Panc1 (cell line): ENCODE data around the gene ZBTB7C. TPM values are rescaled to one million over a fixed set of nuclear protein-coding genes. Genes with fewer than 3 reads are reported as not detected.

Source experiments
- ATAC-seq: fragments of 200-7000 bp; cut with Tn5 transposase; 2 replicates; pipeline ENCODE4 v1.9.1; 2020; ENCODE audit warnings: mild to moderate bottlenecking, moderate library complexity
- BruUV-seq: library from RNA; stranded (reverse); fragments of 400-500 nt; replicated peaks from 2 replicates; lab custom pipeline; 2021; lab: Mats Ljungman, UMichigan
- CTCF ChIA-PET: fragments of 300-600 bp; sonication (Branson Sonifier 250); formaldehyde crosslinking; loops from one replicate; lab custom pipeline; 2022; ENCODE audit warnings: antibody characterized with exemption; lab: Charles Lee
- POLR2A ChIA-PET: fragments of 300-600 bp; sonication (Branson Sonifier 250); formaldehyde crosslinking; loops from one replicate; lab custom pipeline; 2022; ENCODE audit warnings: antibody characterized with exemption; lab: Charles Lee
- DNase-seq: peaks from one replicate; pipeline ENCODE4 v3.0.0-alpha.2; 2010; ENCODE audit warnings: low read depth, low spot score
- H3K27ac ChIP-seq: 2 replicates; pipeline ENCODE4 v1.5.1; 2011; ENCODE audit warnings: mild to moderate bottlenecking, low read length, inconsistent platforms
- H3K27me3 ChIP-seq: fragments of 200-500 bp; sonication (Bioruptor generic); 2 replicates; pipeline ENCODE4 v1.6.0; 2014; ENCODE audit warnings: low read length, inconsistent platforms; ENCODE audit not compliant: control insufficient read depth, insufficient read depth
- H3K36me3 ChIP-seq: fragments of 200-500 bp; sonication (Bioruptor generic); 2 replicates; pipeline ENCODE4 v1.5.1; 2014; ENCODE audit warnings: inconsistent platforms, mild to moderate bottlenecking, low read length, moderate library complexity; ENCODE audit not compliant: control insufficient read depth, insufficient read depth
- H3K4me1 ChIP-seq: 2 replicates; pipeline ENCODE4 v1.5.1; 2011; ENCODE audit warnings: inconsistent platforms, mild to moderate bottlenecking, low read length, moderate library complexity; ENCODE audit not compliant: control insufficient read depth, insufficient read depth
- H3K4me3 ChIP-seq, 2 experiments: 2 replicates each; pipeline ENCODE4 v1.5.1; 2011 to 2012; ENCODE audit warnings: low read depth in 2 of 2, low read length in 2 of 2, mild to moderate bottlenecking in 2 of 2, inconsistent platforms in 1 of 2, moderate library complexity in 1 of 2
- H3K9me3 ChIP-seq: fragments of 200-500 bp; sonication (Bioruptor generic); 2 replicates; pipeline ENCODE4 v1.5.1; 2014; ENCODE audit warnings: low read depth, mild to moderate bottlenecking, inconsistent platforms, low read length, moderate library complexity; ENCODE audit not compliant: control insufficient read depth, insufficient read depth
- POLR2AphosphoS5 ChIP-seq: IDR thresholded peaks from 2 replicates; pipeline ENCODE4 v1.6.1; 2012; ENCODE audit warnings: mild to moderate bottlenecking, low read depth, low read length, moderate library complexity
- SIN3A ChIP-seq: IDR thresholded peaks from 2 replicates; pipeline ENCODE4 v1.6.1; 2012; ENCODE audit warnings: low read depth, mild to moderate bottlenecking, low read length, moderate library complexity, borderline replicate concordance; ENCODE audit not compliant: insufficient read depth
- TCF7L2 ChIP-seq: IDR thresholded peaks from 2 replicates; pipeline ENCODE4 v1.6.1; 2011; ENCODE audit warnings: mild to moderate bottlenecking, low read depth, low read length, inconsistent platforms
- in situ Hi-C: cut with HindIII; loops from 2 replicates; pipeline ENCODE4 v1.10.0; 2016; ENCODE audit warnings: low sequenced_read_pairs, low pct_unique_long_range_greater_than_20kb
- intact Hi-C: fragments of 100-400 bp; cut with micrococcal nuclease; formaldehyde crosslinking; loops from one replicate; pipeline ENCODE4 v1.10.0; 2022; ENCODE audit not compliant: unreplicated experiment
- total RNA-seq: library from RNA; stranded (reverse); gene quantifications from one replicate; pipeline ENCODE4 v1.2.1, GENCODE V29; 2021; ENCODE audit not compliant: unreplicated experiment
- TF ChIP-seq, protein P1 (sequence below), 2 experiments: IDR thresholded peaks; 2 replicates each; pipeline ENCODE4 v1.6.1; 2011 to 2012; ENCODE audit warnings: low read depth in 2 of 2, control low read depth in 1 of 2, low read length in 1 of 2, mild to moderate bottlenecking in 1 of 2, moderate library complexity in 1 of 2; ENCODE audit not compliant: insufficient read depth in 1 of 2
- TF ChIP-seq, protein P2 (sequence below): fragments of 450-650 bp; IDR thresholded peaks from 2 replicates; pipeline ENCODE4 v1.5.1; 2017; ENCODE audit warnings: mild to moderate bottlenecking

ZBTB7C gene
- total RNA-seq, 1 experiment from 2014 or later, result 0.03 TPM

DNA sequence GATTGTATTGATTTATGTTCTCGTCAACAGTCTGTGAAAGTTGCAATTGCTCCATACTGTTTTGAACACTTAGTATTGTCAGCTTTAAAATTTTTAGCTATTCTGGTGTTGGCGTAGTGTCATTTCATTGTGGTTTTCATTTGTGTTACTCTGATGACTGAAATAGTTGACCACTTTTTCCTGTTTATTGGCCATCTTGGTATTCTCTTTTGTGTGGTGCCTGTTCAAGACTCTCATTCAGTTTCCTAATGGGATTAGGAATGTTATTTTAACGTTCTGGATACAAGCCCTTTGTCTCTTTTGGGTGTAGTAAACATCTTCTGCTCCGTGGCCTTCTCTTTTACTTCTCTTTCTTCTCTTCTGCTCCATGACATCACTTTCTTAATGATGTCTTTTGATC, 396.0 kb downstream of the ZBTB7C start:
- no peak for ATAC-seq
- in situ Hi-C loops, result no loop called here

DNA sequence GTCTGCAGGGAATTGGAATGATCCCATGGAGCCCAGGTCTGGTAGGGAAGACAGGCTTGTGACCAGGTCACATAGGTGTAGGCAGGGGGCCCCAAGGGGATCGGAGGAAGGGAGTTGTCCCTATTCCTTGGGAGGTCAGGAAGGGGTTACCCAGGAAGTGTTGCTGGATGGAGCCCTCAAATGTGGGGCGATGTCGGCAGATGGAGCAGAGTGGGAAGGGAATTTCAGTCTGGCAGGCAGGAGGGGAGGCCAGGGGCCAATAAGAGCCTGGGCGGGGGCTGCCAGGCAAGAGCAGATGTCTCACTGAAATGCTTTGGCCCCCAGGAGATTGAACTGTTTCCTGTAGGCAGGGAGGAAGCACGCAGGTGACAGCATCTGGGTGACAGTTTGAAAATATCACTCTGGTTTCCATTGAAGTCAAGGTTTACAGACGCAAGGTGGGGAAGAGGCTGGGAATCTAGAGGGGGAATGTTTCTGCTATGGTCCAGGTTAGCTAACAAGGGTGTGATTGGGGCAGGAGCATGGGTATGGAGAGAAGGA, 397.2 kb downstream of the ZBTB7C start:
- ATAC-seq (no peak), DNase-seq (no peak)
- no TSS peak for BruUV-seq
- intact Hi-C loops (no loop called here), in situ Hi-C loops (no loop called here)
- Histone ChIP-seq H3K4me1 (no peaks in the 10 kb centered on the region), H3K9me3 (no peaks in the 10 kb centered on the region), H3K27me3 (no peaks in the 10 kb centered on the region; the same call in none of the 2 replicates), H3K36me3 (no peaks in the 10 kb centered on the region), H3K4me3 (no peak overlapping the region), H3K27ac (no peak overlapping the region)
- ChIA-PET CTCF (no interaction called here), POLR2A (interaction anchor here (0.7 kb wide), 1 partner anchor 50 kb away, joined by 3 read pairs; no protein-coding TSS in a partner anchor)
- TF ChIP-seq, protein P1, sequence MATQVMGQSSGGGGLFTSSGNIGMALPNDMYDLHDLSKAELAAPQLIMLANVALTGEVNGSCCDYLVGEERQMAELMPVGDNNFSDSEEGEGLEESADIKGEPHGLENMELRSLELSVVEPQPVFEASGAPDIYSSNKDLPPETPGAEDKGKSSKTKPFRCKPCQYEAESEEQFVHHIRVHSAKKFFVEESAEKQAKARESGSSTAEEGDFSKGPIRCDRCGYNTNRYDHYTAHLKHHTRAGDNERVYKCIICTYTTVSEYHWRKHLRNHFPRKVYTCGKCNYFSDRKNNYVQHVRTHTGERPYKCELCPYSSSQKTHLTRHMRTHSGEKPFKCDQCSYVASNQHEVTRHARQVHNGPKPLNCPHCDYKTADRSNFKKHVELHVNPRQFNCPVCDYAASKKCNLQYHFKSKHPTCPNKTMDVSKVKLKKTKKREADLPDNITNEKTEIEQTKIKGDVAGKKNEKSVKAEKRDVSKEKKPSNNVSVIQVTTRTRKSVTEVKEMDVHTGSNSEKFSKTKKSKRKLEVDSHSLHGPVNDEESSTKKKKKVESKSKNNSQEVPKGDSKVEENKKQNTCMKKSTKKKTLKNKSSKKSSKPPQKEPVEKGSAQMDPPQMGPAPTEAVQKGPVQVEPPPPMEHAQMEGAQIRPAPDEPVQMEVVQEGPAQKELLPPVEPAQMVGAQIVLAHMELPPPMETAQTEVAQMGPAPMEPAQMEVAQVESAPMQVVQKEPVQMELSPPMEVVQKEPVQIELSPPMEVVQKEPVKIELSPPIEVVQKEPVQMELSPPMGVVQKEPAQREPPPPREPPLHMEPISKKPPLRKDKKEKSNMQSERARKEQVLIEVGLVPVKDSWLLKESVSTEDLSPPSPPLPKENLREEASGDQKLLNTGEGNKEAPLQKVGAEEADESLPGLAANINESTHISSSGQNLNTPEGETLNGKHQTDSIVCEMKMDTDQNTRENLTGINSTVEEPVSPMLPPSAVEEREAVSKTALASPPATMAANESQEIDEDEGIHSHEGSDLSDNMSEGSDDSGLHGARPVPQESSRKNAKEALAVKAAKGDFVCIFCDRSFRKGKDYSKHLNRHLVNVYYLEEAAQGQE (IDR thresholded peaks at IDR 0.05; ENCODE audit: insufficient read depth in 1 of 2, low read depth in 2 of 2, low read length in 1 of 2), result no peak
- no peak for TF ChIP-seq SIN3A
- TF ChIP-seq POLR2AphosphoS5, result no peak
- no peak for TF ChIP-seq TCF7L2
- TF ChIP-seq, protein P2, sequence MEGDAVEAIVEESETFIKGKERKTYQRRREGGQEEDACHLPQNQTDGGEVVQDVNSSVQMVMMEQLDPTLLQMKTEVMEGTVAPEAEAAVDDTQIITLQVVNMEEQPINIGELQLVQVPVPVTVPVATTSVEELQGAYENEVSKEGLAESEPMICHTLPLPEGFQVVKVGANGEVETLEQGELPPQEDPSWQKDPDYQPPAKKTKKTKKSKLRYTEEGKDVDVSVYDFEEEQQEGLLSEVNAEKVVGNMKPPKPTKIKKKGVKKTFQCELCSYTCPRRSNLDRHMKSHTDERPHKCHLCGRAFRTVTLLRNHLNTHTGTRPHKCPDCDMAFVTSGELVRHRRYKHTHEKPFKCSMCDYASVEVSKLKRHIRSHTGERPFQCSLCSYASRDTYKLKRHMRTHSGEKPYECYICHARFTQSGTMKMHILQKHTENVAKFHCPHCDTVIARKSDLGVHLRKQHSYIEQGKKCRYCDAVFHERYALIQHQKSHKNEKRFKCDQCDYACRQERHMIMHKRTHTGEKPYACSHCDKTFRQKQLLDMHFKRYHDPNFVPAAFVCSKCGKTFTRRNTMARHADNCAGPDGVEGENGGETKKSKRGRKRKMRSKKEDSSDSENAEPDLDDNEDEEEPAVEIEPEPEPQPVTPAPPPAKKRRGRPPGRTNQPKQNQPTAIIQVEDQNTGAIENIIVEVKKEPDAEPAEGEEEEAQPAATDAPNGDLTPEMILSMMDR, result no peak

More for the DNA sequence above, 396.0 kb downstream of the ZBTB7C start:
- intact Hi-C loops, result no loop called here
- H3K36me3 ChIP-seq, result no peaks in the 10 kb centered on the region
- no peak for DNase-seq
- H3K27me3 ChIP-seq, result no peaks in the 10 kb centered on the region; the same call in none of the 2 replicates
- H3K9me3 ChIP-seq, result no peaks in the 10 kb centered on the region
- TF ChIP-seq, protein P2, result no peak
- TF ChIP-seq POLR2AphosphoS5, result no peak
- TF ChIP-seq, protein P1 (IDR thresholded peaks at IDR 0.05; ENCODE audit: insufficient read depth in 1 of 2, low read depth in 2 of 2, low read length in 1 of 2), result no peak
- no peak for TF ChIP-seq TCF7L2
- no peak for TF ChIP-seq SIN3A
- ChIA-PET CTCF (no interaction called here), POLR2A (no interaction called here)
- H3K4me1 ChIP-seq, result no peaks in the 10 kb centered on the region
- H3K27ac ChIP-seq, result no peak overlapping the region
- BruUV-seq, result no TSS peak
- no peak overlapping the region for H3K4me3 ChIP-seq
